ENCODE measurements around the gene ZBTB3. TPM values are rescaled to one million over a fixed set of nuclear protein-coding genes. Genes with fewer than 3 reads are reported as not detected.

ZBTB3 gene
- total and polyA plus RNA-seq, 2 of the 13 experiments (the other 11 are each of a cell fraction or from before 2014, with no cell fraction given): 3.4 to 5.2 TPM

DNA sequence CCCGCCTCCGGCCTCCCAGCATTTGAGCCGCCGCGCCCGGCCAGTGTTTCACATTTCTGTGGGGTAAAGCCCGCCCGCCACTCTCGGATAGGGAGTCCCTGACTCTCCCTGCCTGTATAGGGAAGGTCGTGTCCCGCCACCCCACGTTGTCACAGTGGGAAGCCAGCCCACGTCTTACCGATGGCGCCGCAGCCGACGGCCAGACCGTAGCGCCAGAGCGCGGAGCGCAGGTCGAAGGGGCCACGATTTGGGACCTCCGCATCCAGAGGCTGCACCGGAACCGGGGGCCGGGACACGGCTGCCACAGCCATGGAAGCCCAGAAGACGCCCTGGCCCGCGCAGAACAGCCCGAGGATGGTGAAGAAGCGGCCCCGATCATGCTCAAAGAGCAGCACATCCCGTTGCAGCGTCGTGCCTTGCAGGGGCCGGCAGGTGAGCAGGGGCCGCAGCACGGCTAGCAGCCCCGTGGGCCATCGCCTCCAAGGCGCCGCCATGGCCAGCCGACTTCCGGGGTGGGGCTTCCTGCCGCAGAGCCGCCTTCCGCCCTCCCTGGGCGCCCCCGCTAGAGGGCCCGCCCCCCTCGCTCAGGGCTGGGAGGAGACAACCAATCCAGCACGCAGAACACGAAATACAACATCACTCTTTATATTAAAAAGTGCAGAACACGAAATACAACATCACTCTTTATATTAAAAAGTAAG is 37.7 kb upstream of the ZBTB3 start, which contains the start of gene TMEM223 (continued):
- TF ChIP-seq, protein P1, sequence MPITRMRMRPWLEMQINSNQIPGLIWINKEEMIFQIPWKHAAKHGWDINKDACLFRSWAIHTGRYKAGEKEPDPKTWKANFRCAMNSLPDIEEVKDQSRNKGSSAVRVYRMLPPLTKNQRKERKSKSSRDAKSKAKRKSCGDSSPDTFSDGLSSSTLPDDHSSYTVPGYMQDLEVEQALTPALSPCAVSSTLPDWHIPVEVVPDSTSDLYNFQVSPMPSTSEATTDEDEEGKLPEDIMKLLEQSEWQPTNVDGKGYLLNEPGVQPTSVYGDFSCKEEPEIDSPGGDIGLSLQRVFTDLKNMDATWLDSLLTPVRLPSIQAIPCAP (CRISPR knock-in tag; IDR thresholded peaks at IDR 0.05; ENCODE audit: low read depth): no peak
- TF ChIP-seq ZFP41 (CRISPR knock-in tag; IDR thresholded peaks at IDR 0.05; ENCODE audit: borderline replicate concordance): peak; percentile 38; the same call in 1 of the 2 replicates
- TF ChIP-seq, protein P2, sequence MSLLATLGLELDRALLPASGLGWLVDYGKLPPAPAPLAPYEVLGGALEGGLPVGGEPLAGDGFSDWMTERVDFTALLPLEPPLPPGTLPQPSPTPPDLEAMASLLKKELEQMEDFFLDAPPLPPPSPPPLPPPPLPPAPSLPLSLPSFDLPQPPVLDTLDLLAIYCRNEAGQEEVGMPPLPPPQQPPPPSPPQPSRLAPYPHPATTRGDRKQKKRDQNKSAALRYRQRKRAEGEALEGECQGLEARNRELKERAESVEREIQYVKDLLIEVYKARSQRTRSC (CRISPR knock-in tag; IDR thresholded peaks at IDR 0.05; ENCODE audit: low read depth): no peak
- no peak for TF ChIP-seq ZBTB7A (CRISPR knock-in tag; IDR thresholded peaks at IDR 0.05)
- TF ChIP-seq ZNF550 (CRISPR knock-in tag; IDR thresholded peaks at IDR 0.05; ENCODE audit: borderline replicate concordance): no peak
- TF ChIP-seq TAF15 (IDR thresholded peaks at IDR 0.05; ENCODE audit: low read depth, low read length, poor library complexity, severe bottlenecking): peak; percentile 86
- TF ChIP-seq RARG (CRISPR knock-in tag; IDR thresholded peaks at IDR 0.05; ENCODE audit: low read depth): no peak
- TF ChIP-seq, protein P3, sequence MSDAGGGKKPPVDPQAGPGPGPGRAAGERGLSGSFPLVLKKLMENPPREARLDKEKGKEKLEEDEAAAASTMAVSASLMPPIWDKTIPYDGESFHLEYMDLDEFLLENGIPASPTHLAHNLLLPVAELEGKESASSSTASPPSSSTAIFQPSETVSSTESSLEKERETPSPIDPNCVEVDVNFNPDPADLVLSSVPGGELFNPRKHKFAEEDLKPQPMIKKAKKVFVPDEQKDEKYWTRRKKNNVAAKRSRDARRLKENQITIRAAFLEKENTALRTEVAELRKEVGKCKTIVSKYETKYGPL (CRISPR knock-in tag; IDR thresholded peaks at IDR 0.05): no peak
- TF ChIP-seq SMARCE1 (IDR thresholded peaks at IDR 0.05; ENCODE audit: borderline replicate concordance): no peak
- no peak for TF ChIP-seq ZNF432 (CRISPR knock-in tag; IDR thresholded peaks at IDR 0.05; ENCODE audit: borderline replicate concordance)
- no peak for TF ChIP-seq PAX8 (CRISPR knock-in tag; IDR thresholded peaks at IDR 0.05; ENCODE audit: borderline replicate concordance)
- no peak for TF ChIP-seq ZNF615 (CRISPR knock-in tag; IDR thresholded peaks at IDR 0.05; ENCODE audit: borderline replicate concordance)
- peak; percentile 32; the same call in 1 of the 2 replicates for TF ChIP-seq FOSL2 (CRISPR knock-in tag; IDR thresholded peaks at IDR 0.05)
- TF ChIP-seq ZNF672 (CRISPR knock-in tag; IDR thresholded peaks at IDR 0.05): no peak
- TF ChIP-seq SMAD9 (CRISPR knock-in tag; IDR thresholded peaks at IDR 0.05): peak; percentile 79; the same call in 1 of the 2 replicates
- TF ChIP-seq, protein P4, sequence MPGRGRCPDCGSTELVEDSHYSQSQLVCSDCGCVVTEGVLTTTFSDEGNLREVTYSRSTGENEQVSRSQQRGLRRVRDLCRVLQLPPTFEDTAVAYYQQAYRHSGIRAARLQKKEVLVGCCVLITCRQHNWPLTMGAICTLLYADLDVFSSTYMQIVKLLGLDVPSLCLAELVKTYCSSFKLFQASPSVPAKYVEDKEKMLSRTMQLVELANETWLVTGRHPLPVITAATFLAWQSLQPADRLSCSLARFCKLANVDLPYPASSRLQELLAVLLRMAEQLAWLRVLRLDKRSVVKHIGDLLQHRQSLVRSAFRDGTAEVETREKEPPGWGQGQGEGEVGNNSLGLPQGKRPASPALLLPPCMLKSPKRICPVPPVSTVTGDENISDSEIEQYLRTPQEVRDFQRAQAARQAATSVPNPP (CRISPR knock-in tag; IDR thresholded peaks at IDR 0.05): peak; percentile 34; the same call in 1 of the 2 replicates
- TF ChIP-seq, protein P5, sequence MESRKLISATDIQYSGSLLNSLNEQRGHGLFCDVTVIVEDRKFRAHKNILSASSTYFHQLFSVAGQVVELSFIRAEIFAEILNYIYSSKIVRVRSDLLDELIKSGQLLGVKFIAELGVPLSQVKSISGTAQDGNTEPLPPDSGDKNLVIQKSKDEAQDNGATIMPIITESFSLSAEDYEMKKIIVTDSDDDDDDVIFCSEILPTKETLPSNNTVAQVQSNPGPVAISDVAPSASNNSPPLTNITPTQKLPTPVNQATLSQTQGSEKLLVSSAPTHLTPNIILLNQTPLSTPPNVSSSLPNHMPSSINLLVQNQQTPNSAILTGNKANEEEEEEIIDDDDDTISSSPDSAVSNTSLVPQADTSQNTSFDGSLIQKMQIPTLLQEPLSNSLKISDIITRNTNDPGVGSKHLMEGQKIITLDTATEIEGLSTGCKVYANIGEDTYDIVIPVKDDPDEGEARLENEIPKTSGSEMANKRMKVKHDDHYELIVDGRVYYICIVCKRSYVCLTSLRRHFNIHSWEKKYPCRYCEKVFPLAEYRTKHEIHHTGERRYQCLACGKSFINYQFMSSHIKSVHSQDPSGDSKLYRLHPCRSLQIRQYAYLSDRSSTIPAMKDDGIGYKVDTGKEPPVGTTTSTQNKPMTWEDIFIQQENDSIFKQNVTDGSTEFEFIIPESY (CRISPR knock-in tag; IDR thresholded peaks at IDR 0.05): no peak
- TF ChIP-seq ZNF253 (CRISPR knock-in tag; IDR thresholded peaks at IDR 0.05; ENCODE audit: borderline replicate concordance): peak; percentile 88; the same call in 1 of the 2 replicates
- TF ChIP-seq, protein P6, sequence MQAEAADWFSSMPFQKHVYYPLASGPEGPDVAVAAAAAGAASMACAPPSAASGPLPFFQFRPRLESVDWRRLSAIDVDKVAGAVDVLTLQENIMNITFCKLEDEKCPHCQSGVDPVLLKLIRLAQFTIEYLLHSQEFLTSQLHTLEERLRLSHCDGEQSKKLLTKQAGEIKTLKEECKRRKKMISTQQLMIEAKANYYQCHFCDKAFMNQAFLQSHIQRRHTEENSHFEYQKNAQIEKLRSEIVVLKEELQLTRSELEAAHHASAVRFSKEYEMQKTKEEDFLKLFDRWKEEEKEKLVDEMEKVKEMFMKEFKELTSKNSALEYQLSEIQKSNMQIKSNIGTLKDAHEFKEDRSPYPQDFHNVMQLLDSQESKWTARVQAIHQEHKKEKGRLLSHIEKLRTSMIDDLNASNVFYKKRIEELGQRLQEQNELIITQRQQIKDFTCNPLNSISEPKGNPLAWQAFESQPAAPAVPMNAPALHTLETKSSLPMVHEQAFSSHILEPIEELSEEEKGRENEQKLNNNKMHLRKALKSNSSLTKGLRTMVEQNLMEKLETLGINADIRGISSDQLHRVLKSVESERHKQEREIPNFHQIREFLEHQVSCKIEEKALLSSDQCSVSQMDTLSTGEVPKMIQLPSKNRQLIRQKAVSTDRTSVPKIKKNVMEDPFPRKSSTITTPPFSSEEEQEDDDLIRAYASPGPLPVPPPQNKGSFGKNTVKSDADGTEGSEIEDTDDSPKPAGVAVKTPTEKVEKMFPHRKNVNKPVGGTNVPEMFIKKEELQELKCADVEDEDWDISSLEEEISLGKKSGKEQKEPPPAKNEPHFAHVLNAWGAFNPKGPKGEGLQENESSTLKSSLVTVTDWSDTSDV (CRISPR knock-in tag; IDR thresholded peaks at IDR 0.05): no peak; the same call in 1 of the 2 replicates
- TF ChIP-seq ZNF761 (CRISPR knock-in tag; conservative IDR thresholded peaks at IDR 0.05): no peak
- peak; percentile 84; the same call in 1 of the 2 replicates for TF ChIP-seq ZNF160 (CRISPR knock-in tag; IDR thresholded peaks at IDR 0.05)
